GM10266 (cell line): Measurements from ENCODE around the gene RPAIN.
"Not testable (repeated sequence)": the region's sequence is repeated elsewhere in the genome, so short reads cannot be mapped to it uniquely, and the experiment has no call there.

Source experiments
- DNase-seq: peaks from one replicate; pipeline ENCODE4 v3.0.0; 2012; ENCODE audit errors: extremely low spot score
- TF ChIP-seq, protein P1 (sequence below): IDR thresholded peaks from 2 replicates; pipeline ENCODE4 v1.5.1; 2012; ENCODE audit warnings: mild to moderate bottlenecking, low read depth; ENCODE audit not compliant: control insufficient read depth, insufficient read depth; ENCODE audit errors: missing control alignments

RPAIN gene

DNA sequence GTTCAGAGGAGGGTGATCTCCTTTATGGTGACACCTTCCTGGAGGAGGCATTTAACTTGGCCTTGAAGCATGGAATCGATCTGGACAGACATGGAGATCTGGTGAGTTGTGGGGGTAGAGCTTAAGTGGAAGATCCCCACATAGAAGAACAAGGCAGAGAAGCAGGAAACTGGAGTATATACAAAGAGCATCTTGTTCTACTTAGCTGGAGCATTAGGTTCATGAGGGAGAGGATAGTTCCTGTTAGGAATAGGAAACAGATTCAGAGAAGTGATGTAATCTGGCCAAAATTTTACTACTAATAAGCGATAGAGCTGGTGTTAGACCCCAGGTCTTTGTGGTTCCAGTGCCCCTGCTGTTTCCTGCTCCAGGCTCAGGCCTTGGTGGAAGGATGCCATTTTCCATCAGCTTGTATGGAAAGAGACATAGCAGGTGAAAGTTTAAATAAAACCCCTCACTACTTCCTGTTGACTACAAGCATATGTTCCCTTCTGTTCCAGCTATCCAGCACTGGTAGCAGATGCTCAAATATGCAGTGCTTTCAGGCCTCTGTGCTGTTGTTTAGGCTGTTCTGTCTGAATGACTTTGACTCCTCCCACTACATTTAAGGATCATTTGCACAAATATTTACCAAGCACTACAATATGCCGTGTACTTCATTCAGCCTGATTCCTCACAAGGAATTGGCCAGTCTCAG, 9.4 kb downstream of the RPAIN start:
- TF ChIP-seq, protein P1, sequence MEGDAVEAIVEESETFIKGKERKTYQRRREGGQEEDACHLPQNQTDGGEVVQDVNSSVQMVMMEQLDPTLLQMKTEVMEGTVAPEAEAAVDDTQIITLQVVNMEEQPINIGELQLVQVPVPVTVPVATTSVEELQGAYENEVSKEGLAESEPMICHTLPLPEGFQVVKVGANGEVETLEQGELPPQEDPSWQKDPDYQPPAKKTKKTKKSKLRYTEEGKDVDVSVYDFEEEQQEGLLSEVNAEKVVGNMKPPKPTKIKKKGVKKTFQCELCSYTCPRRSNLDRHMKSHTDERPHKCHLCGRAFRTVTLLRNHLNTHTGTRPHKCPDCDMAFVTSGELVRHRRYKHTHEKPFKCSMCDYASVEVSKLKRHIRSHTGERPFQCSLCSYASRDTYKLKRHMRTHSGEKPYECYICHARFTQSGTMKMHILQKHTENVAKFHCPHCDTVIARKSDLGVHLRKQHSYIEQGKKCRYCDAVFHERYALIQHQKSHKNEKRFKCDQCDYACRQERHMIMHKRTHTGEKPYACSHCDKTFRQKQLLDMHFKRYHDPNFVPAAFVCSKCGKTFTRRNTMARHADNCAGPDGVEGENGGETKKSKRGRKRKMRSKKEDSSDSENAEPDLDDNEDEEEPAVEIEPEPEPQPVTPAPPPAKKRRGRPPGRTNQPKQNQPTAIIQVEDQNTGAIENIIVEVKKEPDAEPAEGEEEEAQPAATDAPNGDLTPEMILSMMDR: no peak
- DNase-seq: no peak

DNA sequence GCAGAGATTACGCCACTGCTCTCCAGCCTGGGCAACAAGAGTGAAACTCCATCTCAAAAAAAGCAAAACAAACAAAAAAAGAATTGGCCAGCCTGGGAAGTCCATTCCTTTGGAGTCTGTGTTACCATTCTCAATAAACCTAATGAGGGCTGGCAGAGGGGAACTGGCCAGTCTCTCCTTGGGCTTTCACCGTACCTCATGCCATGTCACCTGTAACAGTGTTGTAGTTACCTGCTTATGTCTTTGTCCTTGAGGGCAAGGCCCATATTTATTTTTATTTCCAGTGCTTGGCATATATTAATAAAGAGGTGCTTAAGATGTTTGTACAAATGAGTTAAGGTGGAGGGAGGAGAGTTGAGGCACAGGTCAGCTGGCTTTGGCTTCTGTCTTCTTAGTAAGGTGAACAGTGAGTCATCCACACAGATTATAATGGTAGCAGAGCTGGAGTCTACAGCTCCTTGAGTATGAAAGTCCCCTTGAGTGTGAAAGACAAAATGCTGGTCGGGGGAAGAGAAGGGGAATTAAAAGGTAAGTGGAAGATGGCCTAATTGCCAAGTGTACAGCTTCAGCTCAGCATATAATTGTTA, 10.5 kb downstream of the RPAIN start:
- no peak for DNase-seq
- TF ChIP-seq, protein P1: no peak

DNA sequence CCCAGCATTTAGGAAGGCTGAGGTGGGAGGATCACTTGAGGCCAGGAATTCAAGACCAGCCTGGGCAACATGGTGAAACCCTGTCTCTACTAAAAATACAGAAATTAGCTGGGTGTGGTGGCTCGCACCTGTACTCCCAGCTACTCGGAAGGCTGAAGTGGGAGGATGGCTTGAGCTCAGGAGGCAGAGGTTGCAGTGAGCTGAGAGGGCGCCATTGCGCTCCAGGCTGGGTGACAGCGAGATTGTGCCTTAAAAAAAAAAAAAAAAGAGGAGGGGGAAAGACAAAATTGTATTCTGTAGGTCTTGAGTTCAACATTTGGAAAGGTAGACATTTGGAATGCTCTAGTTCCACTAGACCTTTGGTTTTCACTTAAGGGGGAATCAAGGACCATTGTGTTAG, 11.3 kb downstream of the RPAIN start:
- DNase-seq: not testable (repeated sequence)

DNA sequence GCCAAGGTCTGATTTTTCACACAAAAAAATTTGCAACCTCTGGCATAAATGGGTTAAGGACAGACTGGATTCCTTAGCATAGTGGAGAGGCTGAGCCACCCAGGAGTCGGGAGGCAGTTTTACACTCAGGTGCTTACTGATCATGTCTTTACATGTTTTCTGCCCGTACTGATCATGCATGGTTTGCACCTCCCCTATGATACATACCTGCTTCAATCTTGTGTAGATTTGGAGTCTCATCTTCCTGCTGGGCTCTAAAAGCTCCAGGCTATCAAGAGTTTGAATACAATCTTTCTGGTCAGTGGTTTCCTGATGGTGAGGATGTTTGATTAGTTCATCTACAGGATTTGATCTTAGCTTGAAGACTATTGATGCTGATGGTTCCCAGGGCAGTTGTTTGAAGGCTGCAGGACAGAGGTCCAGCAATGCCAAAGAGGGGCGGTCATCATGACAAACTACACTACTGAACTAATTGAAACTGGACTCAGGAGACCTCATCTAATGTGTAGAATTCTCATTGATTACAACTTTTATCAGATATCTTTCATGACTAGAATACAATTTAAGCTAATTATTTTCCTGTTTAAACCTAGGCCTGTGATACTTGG, 12.1 kb downstream of the RPAIN start:
- DNase-seq: no peak
- TF ChIP-seq, protein P1: no peak

DNA sequence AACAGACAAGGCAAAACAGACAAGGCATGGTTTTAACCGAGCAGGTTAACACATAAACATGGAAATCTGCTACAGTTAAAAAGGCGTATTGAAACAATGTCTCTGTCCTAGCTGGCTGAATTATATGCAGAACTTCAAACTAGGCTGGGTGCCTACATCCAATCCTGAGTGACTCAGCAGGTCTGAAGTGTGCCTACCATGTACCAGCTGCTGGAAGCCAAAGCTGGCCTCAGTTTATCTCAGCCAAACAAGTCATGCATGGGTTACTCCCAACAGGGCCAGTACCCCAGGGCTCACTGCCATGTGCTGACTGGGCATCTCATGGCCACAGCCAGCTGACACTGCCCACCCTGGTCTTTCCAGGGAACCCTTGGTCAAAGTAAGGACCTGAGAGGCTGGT, 15.0 kb downstream of the RPAIN start:
- TF ChIP-seq, protein P1: no peak
- DNase-seq: no peak

DNA sequence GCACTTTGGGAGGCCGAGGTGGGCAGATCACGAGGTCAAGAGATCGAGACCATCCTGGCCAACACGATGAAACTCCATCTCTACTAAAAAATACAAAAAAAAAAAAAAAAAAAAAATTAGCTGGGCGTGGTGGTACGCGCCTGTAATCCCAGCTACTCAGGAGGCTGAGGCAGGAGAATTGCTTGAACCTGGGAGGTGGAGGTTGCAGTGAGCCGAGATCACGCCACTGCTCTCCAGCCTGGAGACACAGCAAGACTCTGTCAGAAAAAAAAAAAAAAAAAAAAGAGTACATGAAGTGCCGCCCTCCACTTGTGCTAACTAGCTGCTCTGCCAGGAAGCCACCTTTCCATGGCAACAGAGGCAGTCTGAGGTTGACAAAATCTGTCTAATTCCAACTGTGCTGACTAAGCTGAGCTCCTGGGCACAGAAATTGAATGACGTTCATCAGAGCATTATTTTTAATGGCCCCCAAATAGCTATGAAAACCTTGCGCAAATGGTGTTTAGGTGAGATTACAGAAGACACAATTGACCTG, 15.9 kb downstream of the RPAIN start:
- not testable (repeated sequence) for DNase-seq

DNA sequence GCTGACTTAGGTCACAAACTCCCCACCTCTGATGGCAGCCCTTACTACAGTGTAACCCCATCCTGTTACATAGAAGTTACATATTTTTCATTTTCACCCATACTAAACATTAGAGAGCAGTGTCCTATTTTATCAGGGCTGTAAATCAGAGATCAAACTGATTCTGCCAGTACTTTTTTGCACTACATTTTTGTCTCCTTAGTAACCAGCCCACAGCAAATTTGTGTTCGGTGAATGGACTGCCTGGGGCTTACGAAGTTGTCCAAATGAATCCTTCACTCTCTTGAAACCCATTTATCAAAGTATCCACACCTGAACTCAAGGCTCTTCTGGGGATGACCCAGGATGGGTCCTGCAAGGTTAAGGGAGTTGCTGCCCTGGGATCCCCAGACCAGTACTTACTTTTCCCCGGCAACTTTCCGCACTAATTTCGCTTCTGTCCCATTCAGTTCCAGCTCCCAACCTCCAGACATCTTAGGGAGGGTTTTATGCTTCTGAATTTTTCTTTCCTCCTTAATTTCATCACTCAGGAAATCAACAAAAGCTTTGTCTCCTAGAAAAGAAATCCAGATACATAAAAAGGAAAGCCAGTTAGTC, 17.8 kb downstream of the RPAIN start:
- no peak for DNase-seq
- TF ChIP-seq, protein P1: no peak

DNA sequence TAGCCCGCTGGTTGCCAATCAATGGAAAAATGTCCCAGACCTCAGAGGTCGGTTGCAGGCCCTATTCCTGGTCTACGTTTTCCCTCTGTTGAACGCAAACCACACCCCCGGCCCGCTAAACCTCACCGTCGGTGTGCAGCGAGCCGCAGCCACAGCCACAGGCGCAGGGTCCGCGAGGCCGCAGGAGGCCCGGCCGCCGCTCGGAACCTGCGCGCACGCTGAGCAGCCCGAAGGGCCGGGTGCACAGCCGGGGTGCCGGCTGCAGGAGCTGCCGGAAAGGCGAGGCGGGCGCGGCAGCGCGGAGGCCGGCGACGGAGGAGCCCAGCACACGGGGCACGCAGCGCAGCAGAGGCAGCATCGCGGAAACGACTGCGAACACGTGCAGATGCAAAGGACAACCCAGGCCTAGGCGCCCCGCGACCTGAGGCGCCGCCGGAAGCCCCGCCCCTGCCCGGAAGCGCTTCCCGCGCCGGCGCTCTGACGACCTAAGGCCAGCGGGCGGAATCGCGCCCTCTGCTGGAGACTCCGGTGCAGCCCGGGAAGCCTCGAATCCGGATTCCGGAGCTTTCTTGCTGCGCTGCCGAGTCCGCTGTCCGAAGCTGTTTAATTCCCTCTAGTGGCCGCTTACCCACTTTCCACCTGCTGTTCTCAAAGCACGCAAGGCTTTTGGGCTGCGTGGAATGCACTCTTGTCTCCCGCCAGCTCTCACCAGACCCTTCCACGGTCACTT, 18.9 kb downstream of the RPAIN start, which contains the start of gene C1QBP:
Gene C1QBP, minus strand, starts transcription at position 440 of the 730 bp plus-strand sequence. Its CDS starts 82 bp downstream, at position 358.
- peak; percentile 93 for DNase-seq
- TF ChIP-seq, protein P1: peak; percentile 95
